Measurements from ENCODE around the gene TDO2. TPM values are rescaled to one million over a fixed set of nuclear protein-coding genes. Genes with fewer than 3 reads are reported as not detected.
A peak's percentile ranks its signal among the peaks of the same experiment; 100 is the strongest.

The TDO2 gene
- polyA plus RNA-seq, 1 donor from 2014 or later: not detected

GRCh38 chr4:155954939-155955338, 51.4 kb downstream of the TDO2 start:
- Mint-ChIP-seq H3K27me3 (peaks cover 1% of the 10 kb centered on the region), H3K27ac (peak overlapping the region in 2 of 3 donors; percentile 96 to 99), H3K4me1 (peaks cover 10 to 17% (median 16%) of the 10 kb centered on the region in 3 donors), H3K4me3 (peak overlapping the region in 2 of 4 donors; percentile 99), H3K36me3 (peaks cover 3% of the 10 kb centered on the region), H3K9me3 (peaks cover 0 to 4% (median 0%) of the 10 kb centered on the region in 3 donors)

- peaks cover 3% of the 10 kb centered on the region for H3K27me3 Mint-ChIP-seq
- H3K36me3 Mint-ChIP-seq: peaks cover 3% of the 10 kb centered on the region
- peaks cover 0 to 4% (median 0%) of the 10 kb centered on the region in 3 donors for H3K9me3 Mint-ChIP-seq
- H3K4me1 Mint-ChIP-seq: peaks cover 10 to 15% (median 14%) of the 10 kb centered on the region in 3 donors
- peak overlapping the region in 2 of 4 donors; percentile 1 to 47 for H3K4me3 Mint-ChIP-seq
- peak overlapping the region in 1 of 3 donors; percentile 40 for H3K27ac Mint-ChIP-seq
Measured at GRCh38 chr4:155956461-155956860, 53.0 kb downstream of the TDO2 start.

GRCh38 chr4:155959417-155959816, 55.9 kb downstream of the TDO2 start:
- Mint-ChIP-seq H3K9me3 (peaks cover 0 to 4% (median 0%) of the 10 kb centered on the region in 3 donors), H3K4me1 (peaks cover 2 to 5% (median 4%) of the 10 kb centered on the region in 3 donors), H3K27ac (no peak overlapping the region), H3K27me3 (peaks cover 3% of the 10 kb centered on the region), H3K36me3 (peaks cover 3% of the 10 kb centered on the region), H3K4me3 (no peak overlapping the region)

- H3K36me3 Mint-ChIP-seq: peaks cover 3% of the 10 kb centered on the region
- peaks cover 0 to 2% (median 1%) of the 10 kb centered on the region in 3 donors for H3K4me1 Mint-ChIP-seq
- H3K27ac Mint-ChIP-seq: no peak overlapping the region
- H3K9me3 Mint-ChIP-seq: peaks cover 0 to 4% (median 0%) of the 10 kb centered on the region in 3 donors
- no peak overlapping the region for H3K4me3 Mint-ChIP-seq
- H3K27me3 Mint-ChIP-seq: peaks cover 3% of the 10 kb centered on the region
Measured at GRCh38 chr4:155960522-155960921, 57.0 kb downstream of the TDO2 start.

GRCh38 chr4:155961575-155961974, 58.1 kb downstream of the TDO2 start:
- Mint-ChIP-seq H3K9me3 (peaks cover 0 to 4% (median 0%) of the 10 kb centered on the region in 3 donors), H3K4me3 (no peak overlapping the region), H3K4me1 (peaks cover 0 to 2% (median 1%) of the 10 kb centered on the region in 3 donors), H3K27ac (no peak overlapping the region), H3K36me3 (peaks cover 3% of the 10 kb centered on the region), H3K27me3 (peaks cover 3% of the 10 kb centered on the region)

- Mint-ChIP-seq H3K4me1 (peaks cover 0 to 2% (median 1%) of the 10 kb centered on the region in 3 donors), H3K27me3 (peaks cover 3% of the 10 kb centered on the region), H3K27ac (no peak overlapping the region), H3K4me3 (no peak overlapping the region), H3K9me3 (no peaks in the 10 kb centered on the region), H3K36me3 (peaks cover 1% of the 10 kb centered on the region)
Measured at GRCh38 chr4:155962767-155963166, 59.3 kb downstream of the TDO2 start.

GRCh38 chr4:155964016-155964891, 60.8 kb downstream of the TDO2 start:
- Mint-ChIP-seq H3K27me3 (peaks cover 3% of the 10 kb centered on the region), H3K9me3 (peaks cover 0 to 6% (median 0%) of the 10 kb centered on the region in 3 donors), H3K4me1 (peaks cover 0 to 1% (median 1%) of the 10 kb centered on the region in 3 donors), H3K36me3 (peaks cover 1% of the 10 kb centered on the region), H3K4me3 (no peak overlapping the region), H3K27ac (no peak overlapping the region)

GRCh38 chr4:155966171-155966570, 62.7 kb downstream of the TDO2 start:
- Mint-ChIP-seq H3K4me3 (no peak overlapping the region), H3K27me3 (peaks cover 2% of the 10 kb centered on the region), H3K4me1 (peaks cover 0 to 1% (median 1%) of the 10 kb centered on the region in 3 donors), H3K9me3 (peaks cover 0 to 6% (median 0%) of the 10 kb centered on the region in 3 donors), H3K27ac (no peak overlapping the region), H3K36me3 (no peaks in the 10 kb centered on the region)

- Mint-ChIP-seq H3K4me3 (no peak overlapping the region), H3K27me3 (peaks cover 2% of the 10 kb centered on the region), H3K9me3 (peaks cover 0 to 6% (median 0%) of the 10 kb centered on the region in 3 donors), H3K4me1 (peaks cover 0 to 1% (median 1%) of the 10 kb centered on the region in 3 donors), H3K27ac (no peak overlapping the region), H3K36me3 (no peaks in the 10 kb centered on the region)
Measured at GRCh38 chr4:155966731-155967395, 63.4 kb downstream of the TDO2 start.

Other genes with a start within 250 kb of the TDO2 start
- not detected for gene GUCY1A1, start 236.8 kb upstream of the TDO2 start, polyA plus RNA-seq
- gene GUCY1B1, start 144.7 kb upstream of the TDO2 start, polyA plus RNA-seq: 0.31 TPM
- gene ASIC5, start 37.4 kb upstream of the TDO2 start, polyA plus RNA-seq: not detected
- gene CTSO, start 50.2 kb downstream of the TDO2 start, polyA plus RNA-seq: 32.6 TPM

All from IgD-negative memory B cell (primary cell).